GM23248 (cell line): ENCODE measurements around the gene WWOX. TPM values are rescaled to one million over a fixed set of nuclear protein-coding genes. Genes with fewer than 3 reads are reported as not detected.

ENCODE experiments used
- DNase-seq: peaks from one replicate; pipeline ENCODE4 v3.0.0-alpha.2; 2015
- H2AFZ ChIP-seq: fragments of 200-600 bp; sonication (generic); 2 replicates; pipeline ENCODE4 v1.6.1; 2016; ENCODE audit warnings: antibody characterized with exemption
- H3F3A ChIP-seq: fragments of 200-600 bp; sonication (generic); 2 replicates; pipeline ENCODE4 v1.6.1; 2016; ENCODE audit warnings: mild to moderate bottlenecking, antibody characterized with exemption, mixed run types; ENCODE audit not compliant: insufficient read depth
- H3K27ac ChIP-seq: fragments of 200-600 bp; sonication (generic); 2 replicates; pipeline ENCODE4 v1.5.1; 2016; ENCODE audit warnings: mild to moderate bottlenecking
- H3K27me3 ChIP-seq: fragments of 200-600 bp; sonication (generic); replicated peaks from 2 replicates; pipeline ENCODE4 v1.6.1; 2016; ENCODE audit warnings: mild to moderate bottlenecking; ENCODE audit not compliant: insufficient read depth
- H3K36me3 ChIP-seq: fragments of 200-600 bp; sonication (generic); 2 replicates; pipeline ENCODE4 v1.6.1; 2016; ENCODE audit warnings: low read depth, mild to moderate bottlenecking
- H3K4me1 ChIP-seq: fragments of 200-600 bp; sonication (generic); 2 replicates; pipeline ENCODE4 v1.6.1; 2016; ENCODE audit warnings: mild to moderate bottlenecking; ENCODE audit not compliant: insufficient read depth
- H3K4me2 ChIP-seq: fragments of 200-600 bp; sonication (generic); one replicate; pipeline ENCODE4 v1.6.1; 2016; ENCODE audit warnings: mild to moderate bottlenecking; ENCODE audit not compliant: unreplicated experiment
- H3K4me3 ChIP-seq: fragments of 200-600 bp; sonication (generic); 2 replicates; pipeline ENCODE4 v1.5.1; 2016; ENCODE audit warnings: mild to moderate bottlenecking
- H3K79me2 ChIP-seq: fragments of 200-600 bp; sonication (generic); 2 replicates; pipeline ENCODE4 v1.6.1; 2016; ENCODE audit warnings: mild to moderate bottlenecking; ENCODE audit not compliant: insufficient read depth
- H3K9ac ChIP-seq: fragments of 200-600 bp; sonication (generic); 2 replicates; pipeline ENCODE4 v1.6.1; 2016; ENCODE audit warnings: mild to moderate bottlenecking
- H3K9me2 ChIP-seq: fragments of 200-600 bp; sonication (generic); 2 replicates; pipeline ENCODE4 v1.6.1; 2016; ENCODE audit warnings: mixed run types, mild to moderate bottlenecking, moderate library complexity; ENCODE audit not compliant: insufficient read depth
- H3K9me3 ChIP-seq: fragments of 200-600 bp; sonication (generic); one replicate; pipeline ENCODE4 v1.6.1; 2017; ENCODE audit warnings: low read depth
- H4K20me1 ChIP-seq: fragments of 200-600 bp; sonication (generic); 2 replicates; pipeline ENCODE4 v1.6.0; 2016; ENCODE audit not compliant: insufficient read depth
- EZH2 ChIP-seq: fragments of 200-600 bp; sonication (generic); IDR thresholded peaks from 2 replicates; pipeline ENCODE4 v1.6.1; 2018; ENCODE audit warnings: antibody characterized with exemption, mild to moderate bottlenecking; ENCODE audit not compliant: insufficient read depth, poor library complexity, severe bottlenecking
- EZH2phosphoT487 ChIP-seq: fragments of 200-600 bp; sonication (generic); IDR thresholded peaks from 2 replicates; pipeline ENCODE4 v1.6.1; 2018; ENCODE audit warnings: antibody characterized with exemption, moderate library complexity, mild to moderate bottlenecking, low read depth; ENCODE audit not compliant: insufficient read depth
- WGBS, 2 experiments: methylation state at CpG; one replicate each; pipeline ENCODE4 v1.1.6; 2015 to 2017; ENCODE audit warnings: low lambda C conversion rate in 2 of 2, low coverage in 1 of 2; ENCODE audit errors: missing lambda C conversion rate in 2 of 2; 5-methylcytosine and 5-hydroxymethylcytosine counted together
- in situ Hi-C: fragments of 300-500 bp; cut with MboI; formaldehyde crosslinking; loops from 2 replicates; pipeline ENCODE4 v1.15.0; 2020
- polyA plus RNA-seq: library from polyadenylated mRNA; unstranded; fragments of >200 nt; fragmentation: Nextera tagmentation; extraction: Ambion mirVana; gene quantifications from 2 replicates; pipeline ENCODE4 v1.2.1, GENCODE V29; 2016
- total RNA-seq: library from RNA; depleted of rRNA; stranded (reverse); fragments of >200 nt; shearing (Covaris generic); gene quantifications from 2 replicates; pipeline ENCODE4 v1.2.3, GENCODE V29; 2014

The WWOX gene
- total and polyA plus RNA-seq, 2 experiments from 2014 or later: 4.5 to 6.6 TPM

DNA sequence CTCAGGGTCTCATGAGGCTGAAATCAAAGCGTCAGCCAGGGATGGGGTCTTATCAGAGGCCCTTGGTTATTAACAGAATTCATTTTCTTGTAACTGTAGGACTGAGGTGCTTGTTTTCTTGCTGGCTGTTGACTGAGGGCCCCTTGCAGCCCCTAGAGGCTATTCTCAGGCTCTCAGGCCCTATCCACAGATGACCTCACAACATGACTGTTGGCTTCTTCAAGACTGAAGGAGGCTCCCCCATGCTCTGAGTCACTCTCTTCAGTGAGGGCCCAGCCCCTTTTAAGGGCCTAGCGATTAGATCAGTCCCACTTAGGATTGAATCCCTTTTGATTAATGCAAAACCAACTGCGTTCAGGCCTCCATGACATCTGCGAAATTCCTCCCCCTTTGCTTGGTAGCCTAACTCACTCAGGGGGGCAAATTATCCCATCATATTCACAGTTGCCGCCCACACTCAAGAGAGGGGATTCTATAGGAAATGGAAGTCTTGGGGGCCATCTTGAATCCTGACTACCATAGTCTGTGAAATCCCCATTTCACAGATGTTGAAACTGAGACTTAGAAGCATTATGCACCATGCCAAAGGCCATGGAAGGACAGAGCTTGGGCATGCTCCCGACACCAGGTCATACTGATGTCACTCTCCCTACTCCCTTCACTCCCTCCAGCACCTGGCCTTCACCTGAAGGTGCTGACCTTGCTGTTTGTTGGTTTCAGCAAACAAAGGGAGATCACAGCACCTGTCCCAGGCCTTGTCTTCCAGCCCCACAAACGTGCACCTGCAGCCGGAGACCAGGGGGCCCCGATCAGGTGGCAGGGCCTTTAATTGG lies 908.8 kb downstream of the WWOX start:
- TF ChIP-seq EZH2phosphoT487 (no peak), EZH2 (no peak)
- WGBS, 2 experiments: 48 to 51% methylated on average over 9 of the region's 9 CpGs
- Histone ChIP-seq H3K9me2 (no peaks in the 10 kb centered on the region), H3K79me2 (no peaks in the 10 kb centered on the region), H3K9ac (no peak overlapping the region), H3K4me1 (no peaks in the 10 kb centered on the region), H3K9me3 (no peaks in the 10 kb centered on the region), H2AFZ (no peak overlapping the region), H3K36me3 (no peaks in the 10 kb centered on the region), H3F3A (no peaks in the 10 kb centered on the region), H4K20me1 (no peaks in the 10 kb centered on the region), H3K4me2 (no peak overlapping the region), H3K27me3 (no peaks in the 10 kb centered on the region), H3K27ac (no peak overlapping the region), H3K4me3 (no peak overlapping the region)
- in situ Hi-C loops: no loop called here
- no peak for DNase-seq

GRCh38 chr16:79008869-79009179 lies 909.4 kb downstream of the WWOX start:
- 24 to 48% methylated on average over 7 of the region's 7 CpGs for WGBS, 2 experiments
- H3K36me3 ChIP-seq: no peaks in the 10 kb centered on the region
- H2AFZ ChIP-seq: no peak overlapping the region
- in situ Hi-C loops: no loop called here
- no peaks in the 10 kb centered on the region for H3K9me3 ChIP-seq
- H3K9ac ChIP-seq: no peak overlapping the region
- no peaks in the 10 kb centered on the region for H3K79me2 ChIP-seq
- no peaks in the 10 kb centered on the region for H3K27me3 ChIP-seq
- no peaks in the 10 kb centered on the region for H3K4me1 ChIP-seq
- no peak for DNase-seq
- no peaks in the 10 kb centered on the region for H3K9me2 ChIP-seq
- H3K4me3 ChIP-seq: no peak overlapping the region
- no peaks in the 10 kb centered on the region for H3F3A ChIP-seq
- H4K20me1 ChIP-seq: no peaks in the 10 kb centered on the region
- H3K27ac ChIP-seq: no peak overlapping the region
- no peak overlapping the region for H3K4me2 ChIP-seq
- TF ChIP-seq EZH2 (no peak), EZH2phosphoT487 (no peak)

GRCh38 chr16:79009896-79010295 lies 910.4 kb downstream of the WWOX start:
- no peak for DNase-seq
- Histone ChIP-seq H3K9me3 (no peaks in the 10 kb centered on the region), H3K9ac (no peak overlapping the region), H3K4me2 (no peak overlapping the region), H3K79me2 (no peaks in the 10 kb centered on the region), H3K9me2 (no peaks in the 10 kb centered on the region), H3K4me1 (no peaks in the 10 kb centered on the region), H3K27ac (no peak overlapping the region), H3F3A (no peaks in the 10 kb centered on the region), H3K36me3 (no peaks in the 10 kb centered on the region), H3K27me3 (no peaks in the 10 kb centered on the region), H4K20me1 (no peaks in the 10 kb centered on the region), H3K4me3 (no peak overlapping the region), H2AFZ (no peak overlapping the region)
- TF ChIP-seq EZH2phosphoT487 (no peak), EZH2 (no peak)
- in situ Hi-C loops: no loop called here
- WGBS, 2 experiments: 34% methylated on average over 4 of the region's 4 CpGs

DNA sequence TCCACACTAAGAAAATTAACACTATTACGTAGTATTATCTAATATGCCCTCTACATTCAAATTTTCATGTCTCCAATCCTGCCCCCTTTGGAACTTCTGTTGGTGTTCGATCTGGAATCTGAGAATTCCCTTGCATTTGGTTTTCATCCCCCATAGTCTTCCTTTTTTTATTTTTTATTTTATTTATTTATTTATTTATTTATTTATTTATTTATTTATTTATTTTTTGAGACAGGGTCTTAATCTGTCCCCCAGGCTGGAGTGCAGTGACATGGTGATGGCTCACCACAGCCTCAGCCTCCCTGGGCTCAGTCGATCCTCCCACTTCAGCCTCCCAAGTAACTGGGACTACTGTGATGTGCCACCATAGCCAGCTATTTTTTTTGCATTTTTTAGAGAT lies 911.8 kb downstream of the WWOX start:
- WGBS, 2 experiments: 64 to 69% methylated on average over 3 of the region's 3 CpGs
- Histone ChIP-seq H3K4me2 (no peak overlapping the region), H3K27me3 (no peaks in the 10 kb centered on the region), H3K4me3 (no peak overlapping the region), H3F3A (no peaks in the 10 kb centered on the region), H2AFZ (no peak overlapping the region), H3K4me1 (no peaks in the 10 kb centered on the region), H3K79me2 (no peaks in the 10 kb centered on the region), H3K27ac (no peak overlapping the region), H3K9me3 (no peaks in the 10 kb centered on the region), H4K20me1 (no peaks in the 10 kb centered on the region), H3K36me3 (no peaks in the 10 kb centered on the region), H3K9ac (no peak overlapping the region), H3K9me2 (no peaks in the 10 kb centered on the region)
- TF ChIP-seq EZH2phosphoT487 (no peak), EZH2 (no peak)
- in situ Hi-C loops: no loop called here
- no peak for DNase-seq
